Ovary (tissue), 3 donors: Measurements from ENCODE around the gene CTNNA3.

Experiments used
- EP300 ChIP-seq: sonication (generic); formaldehyde crosslinking; IDR thresholded peaks from one replicate; pipeline ENCODE4 v1.6.1; 2017; ENCODE audit warnings: antibody characterized with exemption
- TF ChIP-seq, protein P1 (sequence below), 3 donors: fragments of 450-650 bp in 2 of 3; fragments of 200-600 bp in 1 of 3; IDR thresholded peaks; one replicate each; pipeline versions ENCODE4 v1.5.1 to v1.8.0; 2016 to 2022; ENCODE audit warnings: antibody characterized with exemption in 3 of 3, mild to moderate bottlenecking in 1 of 3
- donor health status: DM: no; HTN: no; CAD: no.

DNA sequence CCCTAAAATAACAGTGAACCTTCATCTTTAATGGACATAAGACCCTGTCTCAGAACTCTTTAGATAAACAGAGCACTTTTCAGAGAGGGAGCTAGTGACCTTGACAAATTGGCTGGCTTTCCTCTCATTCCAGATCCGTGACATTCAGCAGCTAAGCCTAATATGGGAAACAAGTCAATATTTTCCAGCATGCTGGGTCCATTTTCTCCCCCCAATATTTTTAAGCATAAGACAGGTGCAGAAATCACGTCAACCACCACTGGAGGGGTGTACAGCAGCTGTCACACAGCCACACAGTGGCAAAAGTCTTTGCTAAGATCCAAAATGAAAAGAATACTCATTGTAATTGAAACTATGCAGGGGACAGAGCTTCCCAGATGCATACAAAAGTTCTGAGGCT, 744.1 kb downstream of the CTNNA3 start:
- TF ChIP-seq, protein P1, sequence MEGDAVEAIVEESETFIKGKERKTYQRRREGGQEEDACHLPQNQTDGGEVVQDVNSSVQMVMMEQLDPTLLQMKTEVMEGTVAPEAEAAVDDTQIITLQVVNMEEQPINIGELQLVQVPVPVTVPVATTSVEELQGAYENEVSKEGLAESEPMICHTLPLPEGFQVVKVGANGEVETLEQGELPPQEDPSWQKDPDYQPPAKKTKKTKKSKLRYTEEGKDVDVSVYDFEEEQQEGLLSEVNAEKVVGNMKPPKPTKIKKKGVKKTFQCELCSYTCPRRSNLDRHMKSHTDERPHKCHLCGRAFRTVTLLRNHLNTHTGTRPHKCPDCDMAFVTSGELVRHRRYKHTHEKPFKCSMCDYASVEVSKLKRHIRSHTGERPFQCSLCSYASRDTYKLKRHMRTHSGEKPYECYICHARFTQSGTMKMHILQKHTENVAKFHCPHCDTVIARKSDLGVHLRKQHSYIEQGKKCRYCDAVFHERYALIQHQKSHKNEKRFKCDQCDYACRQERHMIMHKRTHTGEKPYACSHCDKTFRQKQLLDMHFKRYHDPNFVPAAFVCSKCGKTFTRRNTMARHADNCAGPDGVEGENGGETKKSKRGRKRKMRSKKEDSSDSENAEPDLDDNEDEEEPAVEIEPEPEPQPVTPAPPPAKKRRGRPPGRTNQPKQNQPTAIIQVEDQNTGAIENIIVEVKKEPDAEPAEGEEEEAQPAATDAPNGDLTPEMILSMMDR (IDR thresholded peaks at IDR 0.05): no peak
- TF ChIP-seq EP300: no peak
